Activated naive CD8-positive, alpha-beta T cell treated with anti-CD3 and anti-CD28 coated beads, Interleukin-2, amount 10 ng/mL, durations not matched to agents 7 days and 5 days (primary cell): ENCODE data around the gene TPCN1. TPM values are rescaled to one million over a fixed set of nuclear protein-coding genes. Genes with fewer than 3 reads are reported as not detected.

Experiments used
- ATAC-seq: fragments of 150-1000 bp; cut with Tn5 transposase; one replicate; pipeline ENCODE4 v1.10.0; 2021; ENCODE audit warnings: low read depth, moderate library complexity
- POLR2A ChIA-PET: fragments of 350-600 bp; sonication (Branson Sonifier 250); formaldehyde crosslinking; loops from one replicate; lab custom pipeline; 2021; ENCODE audit warnings: antibody characterized with exemption; lab: Charles Lee
- DNase-seq: peaks from one replicate; pipeline ENCODE4 v3.0.0; 2021
- H3K27ac Mint-ChIP-seq: one replicate; pipeline ENCODE4 v1.8.0; 2022; ENCODE audit warnings: mild to moderate bottlenecking, mixed read lengths
- H3K27me3 Mint-ChIP-seq: one replicate; pipeline ENCODE4 v1.8.0; 2022; ENCODE audit warnings: mild to moderate bottlenecking, moderate library complexity, mixed read lengths
- H3K36me3 Mint-ChIP-seq: one replicate; pipeline ENCODE4 v1.8.0; 2021; ENCODE audit warnings: mild to moderate bottlenecking, mixed read lengths
- H3K4me1 Mint-ChIP-seq: one replicate; pipeline ENCODE4 v1.8.0; 2021; ENCODE audit warnings: mixed read lengths
- H3K4me3 Mint-ChIP-seq: one replicate; pipeline ENCODE4 v1.8.0; 2022; ENCODE audit warnings: mild to moderate bottlenecking, moderate library complexity, mixed read lengths
- H3K9me3 Mint-ChIP-seq: one replicate; pipeline ENCODE4 v1.8.0; 2021; ENCODE audit warnings: mixed read lengths
- total RNA-seq, 2 experiments: library from RNA; stranded (reverse); gene quantifications; one replicate each; pipeline ENCODE4 v1.2.3, GENCODE V29; 2021

The TPCN1 gene
- total RNA-seq, 2 experiments from 2014 or later: 29.9 to 32.0 TPM

DNA sequence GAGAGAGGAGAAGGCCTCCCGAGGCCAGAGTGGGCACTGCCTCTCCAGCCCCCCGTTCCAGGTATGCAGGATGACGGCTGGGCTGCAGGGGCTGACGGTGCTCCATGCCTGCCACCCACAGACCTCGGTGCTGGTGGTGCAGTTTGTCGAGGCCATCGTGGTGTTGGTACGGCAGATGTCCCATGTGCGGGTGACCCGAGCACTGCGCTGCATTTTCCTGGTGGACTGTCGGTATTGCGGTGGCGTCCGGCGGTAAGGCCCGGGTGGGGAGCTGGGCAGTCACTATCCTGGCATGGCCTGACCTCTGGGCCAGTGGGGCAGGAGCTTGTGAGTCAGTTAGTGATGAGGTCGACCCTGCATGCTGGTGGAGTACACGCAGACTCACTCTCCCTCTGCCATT, 47.4 kb downstream of the TPCN1 start:
- H3K4me1 Mint-ChIP-seq: peaks cover 18% of the 10 kb centered on the region
- no peak for DNase-seq
- POLR2A ChIA-PET: no interaction called here
- peaks cover 21% of the 10 kb centered on the region for H3K36me3 Mint-ChIP-seq
- no peak overlapping the region for H3K4me3 Mint-ChIP-seq
- H3K27ac Mint-ChIP-seq: no peak overlapping the region
- no peaks in the 10 kb centered on the region for H3K9me3 Mint-ChIP-seq
- H3K27me3 Mint-ChIP-seq: no peaks in the 10 kb centered on the region
- ATAC-seq: no peak

DNA sequence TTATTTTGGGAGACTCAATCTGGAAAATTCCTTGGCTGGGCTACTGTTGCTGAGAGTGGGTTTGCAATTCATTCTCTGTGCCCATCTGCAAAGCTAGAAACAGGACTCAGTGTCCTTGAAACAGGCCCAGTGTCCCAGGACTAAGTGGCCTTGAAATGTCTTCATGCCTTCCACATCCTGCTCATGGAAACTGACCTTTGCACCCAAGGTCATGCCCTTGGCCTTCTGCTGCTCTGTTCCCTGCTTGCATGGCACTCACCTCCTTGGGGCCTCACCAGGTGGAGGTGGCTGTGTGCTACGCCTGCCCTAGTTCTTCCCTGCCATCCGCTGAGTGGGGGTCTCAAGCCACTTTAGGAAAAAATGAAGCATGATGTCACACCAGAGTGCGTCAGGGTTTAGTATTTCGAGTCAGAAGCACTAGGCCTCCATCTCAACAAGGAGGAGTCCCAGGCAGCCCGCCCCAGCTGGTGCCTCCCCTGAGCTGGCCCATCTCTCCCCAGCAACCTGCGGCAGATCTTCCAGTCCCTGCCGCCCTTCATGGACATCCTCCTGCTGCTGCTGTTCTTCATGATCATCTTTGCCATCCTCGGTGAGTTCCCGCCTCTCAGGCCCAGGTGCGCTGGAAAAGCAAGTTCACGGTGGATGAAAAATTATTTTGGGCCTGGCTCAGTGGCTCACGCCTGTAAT, 48.1 kb downstream of the TPCN1 start:
- H3K4me3 Mint-ChIP-seq: no peak overlapping the region
- no peaks in the 10 kb centered on the region for H3K27me3 Mint-ChIP-seq
- H3K27ac Mint-ChIP-seq: peak overlapping the region; percentile 25
- POLR2A ChIA-PET: no interaction called here
- H3K36me3 Mint-ChIP-seq: peaks cover 20% of the 10 kb centered on the region
- DNase-seq: no peak
- peaks cover 10% of the 10 kb centered on the region for H3K4me1 Mint-ChIP-seq
- H3K9me3 Mint-ChIP-seq: no peaks in the 10 kb centered on the region
- no peak for ATAC-seq

DNA sequence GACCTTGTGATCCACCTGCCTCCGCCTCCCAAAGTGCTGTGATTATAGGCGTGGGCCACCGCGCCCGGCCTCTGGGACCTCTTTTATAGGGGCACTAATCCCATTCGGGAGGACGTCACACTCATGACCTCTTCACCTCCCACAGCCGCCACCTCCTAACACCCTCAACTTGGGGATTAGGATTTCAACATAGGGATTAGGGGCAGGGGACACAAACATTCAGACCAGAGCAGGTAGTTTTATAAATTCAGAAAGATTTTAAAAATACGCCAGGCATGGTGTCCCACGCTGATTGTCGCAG, 49.4 kb downstream of the TPCN1 start:
- no peak overlapping the region for H3K4me3 Mint-ChIP-seq
- no peaks in the 10 kb centered on the region for H3K9me3 Mint-ChIP-seq
- H3K27me3 Mint-ChIP-seq: no peaks in the 10 kb centered on the region
- H3K36me3 Mint-ChIP-seq: peaks cover 20% of the 10 kb centered on the region
- DNase-seq: no peak
- H3K4me1 Mint-ChIP-seq: peaks cover 6% of the 10 kb centered on the region
- ATAC-seq: no peak
- H3K27ac Mint-ChIP-seq: no peak overlapping the region
- POLR2A ChIA-PET: interaction anchor here (1.1 kb wide), 1 partner anchor 13 kb away, joined by 3 read pairs; no protein-coding TSS in a partner anchor

DNA sequence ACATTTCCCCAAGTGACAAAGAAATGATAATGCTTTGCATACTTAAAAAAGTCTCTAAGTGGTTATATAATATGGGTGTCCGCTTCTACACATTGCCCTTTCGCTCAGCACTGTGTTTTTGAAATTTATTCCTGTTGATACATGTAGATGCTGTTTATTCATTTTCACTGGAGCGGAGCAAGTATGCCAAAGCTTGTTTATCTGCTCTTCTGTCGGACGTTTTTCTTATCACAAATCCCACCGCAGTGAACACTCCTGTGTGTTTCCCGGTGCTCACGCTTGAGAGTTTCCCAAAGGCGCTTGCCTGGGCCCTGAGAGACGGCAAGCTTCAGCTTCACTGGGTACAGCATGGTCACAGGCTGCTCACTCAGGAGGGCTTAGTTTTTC, 50.2 kb downstream of the TPCN1 start:
- Mint-ChIP-seq H3K27me3 (no peaks in the 10 kb centered on the region), H3K27ac (no peak overlapping the region), H3K9me3 (no peaks in the 10 kb centered on the region), H3K36me3 (peaks cover 13% of the 10 kb centered on the region), H3K4me3 (no peak overlapping the region), H3K4me1 (peaks cover 3% of the 10 kb centered on the region)
- no peak for ATAC-seq
- POLR2A ChIA-PET: interaction anchor here (1.1 kb wide), 1 partner anchor 13 kb away, joined by 3 read pairs; no protein-coding TSS in a partner anchor
- no peak for DNase-seq

DNA sequence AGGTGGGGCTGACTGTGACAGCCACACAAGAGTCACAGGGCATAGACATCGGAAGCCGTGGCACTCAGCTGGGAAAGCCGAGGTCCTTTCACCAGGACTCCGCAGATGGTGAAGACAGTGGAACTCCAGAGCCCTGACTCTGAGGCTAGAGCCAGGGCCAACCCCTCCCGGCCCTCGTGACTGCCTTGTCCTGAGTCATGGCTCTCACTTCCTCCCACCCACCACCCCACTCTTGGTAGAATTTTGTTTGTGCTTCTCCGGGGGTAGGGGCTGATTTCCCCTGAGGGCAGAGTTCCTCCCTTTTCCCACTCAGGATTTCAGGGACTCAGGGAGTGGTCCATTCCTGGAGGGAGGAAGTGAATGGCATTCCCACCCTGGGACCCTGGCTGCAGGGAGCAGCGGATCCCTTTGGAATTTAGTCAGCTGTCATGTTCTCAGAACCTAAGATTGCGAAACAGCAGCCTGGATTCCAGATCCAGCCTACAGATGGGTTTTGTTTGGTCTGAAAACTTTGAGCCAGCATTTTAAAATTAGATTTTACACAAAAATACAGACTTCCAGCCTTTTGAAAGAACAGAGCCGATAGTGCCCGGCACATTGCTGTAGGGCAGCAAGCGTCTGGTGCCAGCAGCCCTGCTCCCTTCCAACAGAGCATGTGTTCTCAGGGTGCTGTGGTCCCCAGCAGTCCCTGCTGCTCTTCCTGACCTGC, 50.7 kb downstream of the TPCN1 start:
- H3K4me1 Mint-ChIP-seq: peaks cover 2% of the 10 kb centered on the region

DNA sequence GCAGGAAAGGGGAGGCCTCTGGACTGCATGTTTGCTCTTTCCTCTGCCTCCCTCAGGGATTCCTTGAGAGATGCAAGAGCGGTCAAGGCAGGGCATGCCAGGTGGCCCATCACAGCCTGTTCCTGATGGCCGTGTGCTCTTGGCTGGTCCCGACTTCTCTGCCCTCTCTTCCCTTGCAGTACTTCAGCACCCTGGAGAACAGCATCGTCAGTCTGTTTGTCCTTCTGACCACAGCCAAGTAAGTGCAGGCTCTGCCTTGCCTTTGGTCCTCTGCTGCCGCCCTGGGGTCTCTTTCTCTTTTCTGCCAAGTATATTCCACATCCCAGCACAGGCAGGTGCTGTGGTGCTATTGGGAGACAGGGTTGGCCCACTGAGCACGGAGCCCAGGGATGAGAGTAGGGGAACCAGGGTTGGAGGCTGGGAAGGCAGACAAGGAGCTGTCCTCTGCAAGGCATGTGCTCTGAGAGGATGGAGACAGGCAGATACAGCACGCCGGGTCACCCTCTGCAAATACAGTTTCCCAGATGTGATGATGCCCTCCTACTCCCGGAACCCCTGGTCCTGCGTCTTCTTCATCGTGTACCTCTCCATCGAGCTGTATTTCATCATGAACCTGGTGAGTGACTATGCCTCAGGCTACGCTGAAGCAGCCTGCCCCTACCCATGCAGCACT, 51.9 kb downstream of the TPCN1 start:
- POLR2A ChIA-PET: no interaction called here
- H3K27ac Mint-ChIP-seq: no peak overlapping the region
- no peaks in the 10 kb centered on the region for H3K27me3 Mint-ChIP-seq
- DNase-seq (no peak), ATAC-seq (no peak)
- peaks cover 1% of the 10 kb centered on the region for H3K4me1 Mint-ChIP-seq
- peaks cover 4% of the 10 kb centered on the region for H3K36me3 Mint-ChIP-seq
- H3K9me3 Mint-ChIP-seq: no peaks in the 10 kb centered on the region
- H3K4me3 Mint-ChIP-seq: no peak overlapping the region

More for the DNA sequence above, 50.7 kb downstream of the TPCN1 start:
- Mint-ChIP-seq H3K27me3 (no peaks in the 10 kb centered on the region), H3K36me3 (peaks cover 11% of the 10 kb centered on the region), H3K27ac (no peak overlapping the region), H3K9me3 (no peaks in the 10 kb centered on the region), H3K4me3 (no peak overlapping the region)
- ATAC-seq (no peak), DNase-seq (no peak)
- POLR2A ChIA-PET: no interaction called here

DNA sequence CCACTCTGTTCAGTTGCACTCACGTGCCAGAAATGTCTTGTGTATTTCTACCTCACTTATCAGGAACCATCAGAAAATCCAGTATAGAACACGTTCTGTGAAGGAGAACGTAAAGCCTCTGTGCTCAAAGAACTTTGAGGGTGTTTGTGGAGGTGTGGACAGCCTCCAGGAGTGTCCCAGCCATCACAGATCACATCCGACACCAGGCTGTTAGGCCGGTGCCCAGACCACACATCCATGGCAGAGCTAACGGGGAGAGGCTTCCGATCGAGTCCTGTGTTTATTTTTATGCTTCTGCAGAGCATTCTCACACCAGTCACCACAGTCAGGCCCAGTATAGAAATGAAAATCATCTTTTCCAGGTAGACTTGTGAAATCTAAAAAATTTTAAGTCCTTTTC, 53.6 kb downstream of the TPCN1 start:
- no peaks in the 10 kb centered on the region for H3K27me3 Mint-ChIP-seq
- H3K27ac Mint-ChIP-seq: peak overlapping the region; percentile 42
- POLR2A ChIA-PET: no interaction called here
- no peak overlapping the region for H3K4me3 Mint-ChIP-seq
- ATAC-seq (no peak), DNase-seq (no peak)
- peaks cover 9% of the 10 kb centered on the region for H3K36me3 Mint-ChIP-seq
- no peaks in the 10 kb centered on the region for H3K9me3 Mint-ChIP-seq
- H3K4me1 Mint-ChIP-seq: peaks cover 4% of the 10 kb centered on the region

DNA sequence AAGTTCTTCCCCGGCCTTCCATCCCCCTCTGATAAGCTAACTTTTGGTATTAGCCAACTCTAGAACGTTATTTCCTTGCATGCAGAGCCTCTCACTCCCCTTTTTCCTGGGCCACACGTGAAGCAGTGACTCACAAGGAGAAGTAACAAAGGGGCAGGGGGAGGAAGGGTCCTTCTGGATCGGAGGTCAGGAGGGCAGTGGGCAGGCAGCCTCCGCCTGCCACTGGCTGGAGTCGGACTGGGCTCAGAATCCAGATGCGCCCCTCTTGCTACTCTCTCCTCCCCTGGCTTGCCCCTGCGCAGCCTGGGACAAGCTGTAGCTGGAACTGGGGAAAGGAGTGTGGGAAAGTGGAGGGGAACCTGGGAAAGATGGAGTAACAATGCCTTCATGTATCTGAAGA, 55.0 kb downstream of the TPCN1 start:
- H3K36me3 Mint-ChIP-seq: peaks cover 6% of the 10 kb centered on the region
- no peak overlapping the region for H3K4me3 Mint-ChIP-seq
- no peak for ATAC-seq
- H3K27ac Mint-ChIP-seq: no peak overlapping the region
- POLR2A ChIA-PET: interaction anchor here (0.6 kb wide), 1 partner anchor 829 kb away, joined by 3 read pairs; no protein-coding TSS in a partner anchor
- no peak for DNase-seq
- H3K27me3 Mint-ChIP-seq: no peaks in the 10 kb centered on the region
- H3K4me1 Mint-ChIP-seq: peaks cover 8% of the 10 kb centered on the region
- no peaks in the 10 kb centered on the region for H3K9me3 Mint-ChIP-seq

DNA sequence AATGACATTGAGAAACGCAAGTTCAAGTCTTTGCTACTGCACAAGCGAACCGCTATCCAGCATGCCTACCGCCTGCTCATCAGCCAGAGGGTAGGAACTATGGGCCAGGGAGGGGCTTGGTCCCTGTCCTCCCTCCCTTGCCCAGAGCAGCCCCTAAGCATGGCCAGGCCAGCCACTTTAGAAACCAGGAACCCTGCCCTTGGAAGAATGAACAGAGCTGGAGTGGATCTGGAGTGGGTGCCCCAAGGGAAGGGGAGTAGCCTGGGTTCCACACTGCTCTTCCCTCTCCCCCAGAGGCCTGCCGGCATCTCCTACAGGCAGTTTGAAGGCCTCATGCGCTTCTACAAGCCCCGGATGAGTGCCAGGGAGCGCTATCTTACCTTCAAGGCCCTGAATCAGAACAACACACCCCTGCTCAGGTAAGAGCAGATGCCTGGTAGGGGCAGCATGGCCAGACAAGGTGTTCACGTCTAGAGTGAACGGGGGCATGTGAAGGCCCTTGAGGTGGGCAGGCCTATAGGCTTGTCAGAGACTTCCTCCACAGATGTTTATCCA, 55.8 kb downstream of the TPCN1 start:
- H3K27ac Mint-ChIP-seq: no peak overlapping the region
- no peak for ATAC-seq
- DNase-seq: no peak
- no peaks in the 10 kb centered on the region for H3K27me3 Mint-ChIP-seq
- POLR2A ChIA-PET: interaction anchor here (0.6 kb wide), 1 partner anchor 830 kb away, joined by 3 read pairs; no protein-coding TSS in a partner anchor
- H3K9me3 Mint-ChIP-seq: no peaks in the 10 kb centered on the region
- H3K36me3 Mint-ChIP-seq: peaks cover 8% of the 10 kb centered on the region
- peaks cover 8% of the 10 kb centered on the region for H3K4me1 Mint-ChIP-seq
- no peak overlapping the region for H3K4me3 Mint-ChIP-seq

DNA sequence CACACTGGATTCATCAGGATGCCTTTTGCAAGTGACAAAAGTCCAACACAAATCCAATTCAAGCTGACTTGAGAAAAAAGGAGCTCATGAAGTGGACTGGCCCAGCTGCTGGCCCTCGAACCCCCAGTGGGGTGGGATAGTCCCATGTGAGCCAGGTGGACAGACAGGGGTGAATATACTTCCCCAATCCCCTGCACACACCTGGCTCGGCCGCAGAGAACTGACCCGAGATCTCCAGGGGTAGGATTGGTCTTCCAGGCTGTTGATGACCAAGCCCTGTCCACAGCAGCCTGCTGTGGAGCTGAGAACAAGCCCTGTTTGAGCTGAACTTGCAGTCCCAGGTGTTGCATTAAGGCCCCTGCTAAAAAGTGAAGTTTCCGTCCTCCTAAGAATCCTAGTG, 56.2 kb downstream of the TPCN1 start:
- no peak for ATAC-seq
- Mint-ChIP-seq H3K36me3 (peaks cover 8% of the 10 kb centered on the region), H3K4me1 (peaks cover 8% of the 10 kb centered on the region), H3K27me3 (no peaks in the 10 kb centered on the region), H3K4me3 (no peak overlapping the region), H3K9me3 (no peaks in the 10 kb centered on the region), H3K27ac (no peak overlapping the region)
- no peak for DNase-seq
- POLR2A ChIA-PET: no interaction called here

DNA sequence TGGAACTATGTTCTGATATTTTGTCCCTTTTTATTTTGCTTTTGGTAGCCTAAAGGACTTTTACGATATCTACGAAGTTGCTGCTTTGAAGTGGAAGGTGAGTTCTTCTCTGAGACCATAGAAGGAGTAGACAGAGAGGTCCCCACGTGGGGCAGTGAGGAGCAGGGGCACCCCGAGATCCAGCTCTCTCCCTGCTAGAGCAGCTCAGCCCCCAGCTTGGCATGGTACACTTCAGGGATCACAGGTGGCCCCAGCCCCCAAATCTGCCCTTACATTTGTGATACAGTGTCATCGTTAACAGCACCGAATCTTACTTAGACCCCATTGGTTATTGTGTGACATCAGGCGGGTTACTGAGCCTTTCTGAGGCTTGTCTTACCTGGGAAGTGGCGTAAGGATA, 56.9 kb downstream of the TPCN1 start:
- POLR2A ChIA-PET: no interaction called here
- Mint-ChIP-seq H3K36me3 (peaks cover 8% of the 10 kb centered on the region), H3K27me3 (no peaks in the 10 kb centered on the region), H3K4me3 (no peak overlapping the region), H3K4me1 (peaks cover 8% of the 10 kb centered on the region), H3K9me3 (no peaks in the 10 kb centered on the region), H3K27ac (no peak overlapping the region)
- ATAC-seq (no peak), DNase-seq (no peak)

DNA sequence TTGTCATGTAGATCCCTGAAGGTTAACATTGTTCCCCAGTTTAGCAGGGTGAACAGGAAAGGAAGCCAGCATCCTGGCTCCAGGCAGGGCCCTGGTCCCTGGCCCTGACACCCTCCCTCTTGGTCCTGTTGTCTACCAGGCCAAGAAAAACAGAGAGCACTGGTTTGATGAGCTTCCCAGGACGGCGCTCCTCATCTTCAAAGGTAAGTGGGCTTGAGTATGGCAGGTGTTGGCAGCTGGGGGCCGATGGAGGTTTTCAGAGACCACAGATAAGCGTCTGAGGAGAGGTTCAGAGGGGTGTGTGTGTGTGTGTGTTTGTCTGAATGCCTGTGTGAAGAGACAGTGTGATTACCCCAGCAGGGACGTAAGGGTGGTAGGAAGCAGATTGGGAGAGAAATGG, 57.4 kb downstream of the TPCN1 start:
- no peak for DNase-seq
- POLR2A ChIA-PET: no interaction called here
- no peak overlapping the region for H3K4me3 Mint-ChIP-seq
- peaks cover 8% of the 10 kb centered on the region for H3K4me1 Mint-ChIP-seq
- H3K36me3 Mint-ChIP-seq: peaks cover 8% of the 10 kb centered on the region
- H3K9me3 Mint-ChIP-seq: no peaks in the 10 kb centered on the region
- H3K27me3 Mint-ChIP-seq: no peaks in the 10 kb centered on the region
- no peak overlapping the region for H3K27ac Mint-ChIP-seq
- ATAC-seq: no peak

DNA sequence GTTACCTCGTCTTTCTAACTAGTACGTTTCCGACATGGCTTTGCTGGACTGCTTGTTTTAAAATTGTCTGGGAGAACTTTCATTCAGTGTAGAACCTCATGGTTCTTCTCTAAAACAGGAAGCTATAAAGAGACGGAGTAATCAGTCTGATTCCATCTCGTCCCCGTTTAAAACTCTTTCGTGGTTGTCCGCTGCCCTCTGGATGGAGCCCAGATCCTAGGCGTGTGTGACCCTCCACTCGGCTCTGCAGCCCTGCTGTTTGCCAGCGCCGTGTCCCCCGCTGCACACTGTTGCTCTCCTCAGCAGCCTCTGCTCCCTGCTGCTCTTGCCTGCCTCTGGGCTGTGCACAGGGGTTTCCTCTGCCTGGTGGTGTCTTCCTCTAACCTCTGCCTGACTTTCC, 63.5 kb downstream of the TPCN1 start:
- POLR2A ChIA-PET: no interaction called here
- Mint-ChIP-seq H3K36me3 (peaks cover 9% of the 10 kb centered on the region), H3K4me3 (no peak overlapping the region), H3K27me3 (no peaks in the 10 kb centered on the region), H3K9me3 (no peaks in the 10 kb centered on the region), H3K27ac (no peak overlapping the region), H3K4me1 (peaks cover 5% of the 10 kb centered on the region)
- no peak for DNase-seq
- ATAC-seq: no peak
